Caco-2 (cell line): ENCODE results near the gene CHMP4A. TPM values are rescaled to one million over a fixed set of nuclear protein-coding genes. Genes with fewer than 3 reads are reported as not detected.

Source experiments
- BruUV-seq: library from RNA; stranded (reverse); fragments of 400-500 nt; replicated peaks from 2 replicates; lab custom pipeline; 2021; lab: Mats Ljungman, UMichigan
- CTCF ChIA-PET: fragments of 300-600 bp; sonication (Branson Sonifier 250); formaldehyde crosslinking; loops from one replicate; lab custom pipeline; 2022; ENCODE audit warnings: antibody characterized with exemption; lab: Charles Lee
- POLR2A ChIA-PET: fragments of 300-600 bp; sonication (Branson Sonifier 250); formaldehyde crosslinking; loops from one replicate; lab custom pipeline; 2022; ENCODE audit warnings: antibody characterized with exemption; lab: Charles Lee
- DNase-seq, 2 experiments: peaks; one replicate each; pipeline versions ENCODE4 v3.0.0 to v3.0.0-alpha.2; 2020 to 2022
- H3K27me3 ChIP-seq: replicated peaks from 2 replicates; pipeline ENCODE4 v1.6.0; 2011; ENCODE audit warnings: low read length; ENCODE audit not compliant: control insufficient read depth, insufficient read depth
- H3K36me3 ChIP-seq: 2 replicates; pipeline ENCODE4 v1.5.1; 2011; ENCODE audit warnings: low read length; ENCODE audit not compliant: control insufficient read depth, insufficient read depth
- H3K4me1 ChIP-seq: fragments of 250-450 bp; sonication (Bioruptor Pico); 2 replicates; pipeline ENCODE4 v1.5.1; 2020; ENCODE audit warnings: mild to moderate bottlenecking
- H3K4me3 ChIP-seq: 2 replicates; pipeline ENCODE4 v1.5.1; 2011; ENCODE audit warnings: low read depth, mild to moderate bottlenecking, control low read depth, low read length
- H3K9me3 ChIP-seq: fragments of 250-450 bp; sonication (Bioruptor Pico); 2 replicates; pipeline ENCODE4 v1.5.1; 2020; ENCODE audit warnings: mild to moderate bottlenecking, moderate library complexity
- H3K27ac Mint-ChIP-seq: one replicate; pipeline ENCODE4 v1.8.0; 2022; ENCODE audit warnings: mixed read lengths; ENCODE audit not compliant: unreplicated experiment
- H3K27me3 Mint-ChIP-seq: one replicate; pipeline ENCODE4 v1.8.0; 2022; ENCODE audit warnings: mixed read lengths; ENCODE audit not compliant: insufficient read depth, unreplicated experiment
- H3K36me3 Mint-ChIP-seq: one replicate; pipeline ENCODE4 v1.8.0; 2022; ENCODE audit warnings: mild to moderate bottlenecking, mixed read lengths; ENCODE audit not compliant: insufficient read depth, unreplicated experiment
- H3K4me1 Mint-ChIP-seq: one replicate; pipeline ENCODE4 v1.8.0; 2022; ENCODE audit warnings: low read depth, mixed read lengths; ENCODE audit not compliant: unreplicated experiment
- H3K4me3 Mint-ChIP-seq: one replicate; pipeline ENCODE4 v1.8.0; 2022; ENCODE audit warnings: mild to moderate bottlenecking, moderate library complexity, mixed read lengths; ENCODE audit not compliant: unreplicated experiment
- H3K9me3 Mint-ChIP-seq: one replicate; pipeline ENCODE4 v1.8.0; 2022; ENCODE audit warnings: mixed read lengths; ENCODE audit not compliant: unreplicated experiment
- CTCF ChIP-seq, 2 experiments: fragments of 200-600 bp in 1 of 2; IDR thresholded peaks; 1 replicate in 1 of 2; 2 replicates in 1 of 2; pipeline versions ENCODE4 v1.5.1 to v1.8.0; 2011 to 2022; ENCODE audit warnings: antibody characterized with exemption in 1 of 2, control low read depth in 1 of 2, inconsistent platforms in 1 of 2, low read depth in 1 of 2, low read length in 1 of 2, mild to moderate bottlenecking in 1 of 2, moderate library complexity in 1 of 2; ENCODE audit not compliant: insufficient read depth in 1 of 2, severe bottlenecking in 1 of 2, unreplicated experiment in 1 of 2
- intact Hi-C: fragments of 100-400 bp; cut with micrococcal nuclease; formaldehyde crosslinking; loops from one replicate; pipeline ENCODE4 v1.10.0; 2022; ENCODE audit not compliant: unreplicated experiment
- total RNA-seq: library from RNA; stranded (reverse); gene quantifications from 2 replicates; pipeline ENCODE4 v1.2.3, GENCODE V29; 2022

CHMP4A gene
- total RNA-seq, 1 experiment from 2014 or later, result 57.7 TPM

DNA sequence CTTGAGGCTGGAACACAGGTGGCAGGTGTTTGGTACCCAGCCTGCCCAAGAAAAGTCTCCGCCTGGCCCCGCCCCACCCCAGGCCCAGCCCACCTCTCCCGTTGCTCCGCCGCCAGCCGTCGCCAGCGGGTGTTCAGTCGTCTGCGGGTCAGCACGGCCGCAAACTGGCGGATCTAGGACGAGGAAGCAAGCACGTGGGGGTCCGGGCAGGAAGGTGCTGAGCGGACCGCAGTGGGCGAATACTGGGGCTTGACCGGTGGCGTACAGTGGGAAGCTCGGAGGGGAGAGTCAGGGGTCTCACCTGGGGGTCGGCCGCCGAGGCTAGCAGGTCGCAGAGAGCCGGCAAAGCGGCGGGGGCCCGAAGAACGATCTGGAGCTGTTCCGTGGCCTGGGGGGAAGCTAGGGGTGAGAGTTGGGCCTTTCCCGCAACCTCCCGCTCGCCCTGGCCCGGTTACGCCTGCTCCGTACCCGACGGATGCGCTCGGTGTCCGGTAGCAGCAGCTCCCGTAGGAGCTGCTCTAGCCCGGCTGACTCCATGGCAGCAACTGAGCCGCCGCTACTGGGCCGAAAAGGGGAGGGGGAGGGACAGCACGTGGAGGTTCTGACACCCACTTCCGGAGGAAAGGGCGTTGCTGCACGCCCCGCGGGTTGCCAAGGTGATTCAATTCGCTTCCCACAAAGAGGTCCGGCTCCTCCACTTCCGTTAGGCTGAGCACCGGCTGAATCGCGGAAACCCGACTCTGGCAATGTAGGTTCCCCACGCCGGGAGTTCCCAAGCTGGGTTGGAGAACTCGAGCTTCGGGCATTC is 24.8 kb downstream of the CHMP4A start, which contains the start of gene IPO4:
TSS of gene IPO4 (minus strand) at position 566 of the 808 bp plus-strand sequence. CDS start at position 537, 29 bp downstream.
- intact Hi-C loops, result loop anchor here (1.0 to 2.0 kb wide), 3 partner anchors 27 to 74 kb away; partner anchors contain the start of genes DCAF11, IRF9, NRL and PSME2
- peak within 1 kb of the TSS; percentile 92 for H3K4me3 Mint-ChIP-seq
- POLR2A ChIA-PET, result interaction anchor here (1.0 to 1.6 kb wide), 6 partner anchors 42 to 253 kb away, joined by 4 to 6 read pairs (median 5); partner anchors contain the start of genes DCAF11, EMC9, NRL and PCK2

DNA sequence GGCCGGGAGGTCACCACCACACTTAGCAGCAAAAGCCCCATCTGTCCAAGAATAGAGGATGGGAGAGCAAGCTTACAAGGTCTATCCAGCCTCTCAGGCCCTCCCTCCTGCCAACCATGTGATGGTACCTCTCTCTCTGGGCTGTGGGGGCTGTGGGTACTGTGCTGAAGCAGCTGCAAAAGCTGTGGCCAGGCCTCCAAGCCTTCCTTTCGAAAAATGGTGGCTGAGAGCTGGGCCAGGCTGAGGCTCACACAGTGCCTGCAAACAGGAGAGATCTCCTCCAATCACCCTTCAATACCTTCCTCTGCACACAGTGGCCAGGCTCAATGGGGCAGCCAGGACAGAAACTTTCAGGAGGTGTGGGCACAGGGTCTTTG is 25.8 kb downstream of the CHMP4A start:
- no peak for TF ChIP-seq CTCF (IDR thresholded peaks at IDR 0.05; ENCODE audit: insufficient read depth in 1 of 2, low read depth in 1 of 2, low read length in 1 of 2, severe bottlenecking in 1 of 2, unreplicated experiment in 1 of 2)
- H3K9me3 ChIP-seq, result no peaks in the 10 kb centered on the region
- CTCF ChIA-PET, result interaction anchor here (0.6 kb wide), 1 partner anchor 26 kb away, joined by 3 read pairs; the partner anchor contains the start of gene IRF9
- Mint-ChIP-seq H3K27me3 (no peaks in the 10 kb centered on the region), H3K36me3 (peaks cover 69% of the 10 kb centered on the region), H3K27ac (no peak overlapping the region), H3K9me3 (no peaks in the 10 kb centered on the region), H3K4me3 (peak overlapping the region; percentile 92), H3K4me1 (peaks cover 14% of the 10 kb centered on the region)
- no peaks in the 10 kb centered on the region for H3K27me3 ChIP-seq
- no peak for DNase-seq
- no TSS peak for BruUV-seq
- POLR2A ChIA-PET, result no interaction called here
- H3K4me1 ChIP-seq, result no peaks in the 10 kb centered on the region
- intact Hi-C loops, result no loop called here
- peaks cover 3% of the 10 kb centered on the region for H3K36me3 ChIP-seq
- H3K4me3 ChIP-seq, result peak overlapping the region; percentile 63

More for the DNA sequence above, 24.8 kb downstream of the CHMP4A start, which contains the start of gene IPO4:
- H3K27me3 Mint-ChIP-seq, result no peaks in the 10 kb centered on the region
- peak; percentile 96 to 98 for DNase-seq
- BruUV-seq, result no TSS peak
- no peaks in the 10 kb centered on the region for H3K4me1 ChIP-seq
- H3K36me3 ChIP-seq, result peaks cover 3% of the 10 kb centered on the region
- no peak for TF ChIP-seq CTCF (IDR thresholded peaks at IDR 0.05; ENCODE audit: insufficient read depth in 1 of 2, low read depth in 1 of 2, low read length in 1 of 2, severe bottlenecking in 1 of 2, unreplicated experiment in 1 of 2)
- H3K27me3 ChIP-seq, result no peaks in the 10 kb centered on the region
- peaks cover 14% of the 10 kb centered on the region for H3K4me1 Mint-ChIP-seq
- peak within 1 kb of the TSS; percentile 63 for H3K4me3 ChIP-seq
- H3K9me3 Mint-ChIP-seq, result no peaks in the 10 kb centered on the region
- H3K36me3 Mint-ChIP-seq, result peaks cover 66% of the 10 kb centered on the region
- peak within 1 kb of the TSS; percentile 94 for H3K27ac Mint-ChIP-seq
- no peaks in the 10 kb centered on the region for H3K9me3 ChIP-seq
- CTCF ChIA-PET, result interaction anchor here (0.5 kb wide), 1 partner anchor 86 kb away, joined by 9 read pairs; no protein-coding TSS in a partner anchor

DNA sequence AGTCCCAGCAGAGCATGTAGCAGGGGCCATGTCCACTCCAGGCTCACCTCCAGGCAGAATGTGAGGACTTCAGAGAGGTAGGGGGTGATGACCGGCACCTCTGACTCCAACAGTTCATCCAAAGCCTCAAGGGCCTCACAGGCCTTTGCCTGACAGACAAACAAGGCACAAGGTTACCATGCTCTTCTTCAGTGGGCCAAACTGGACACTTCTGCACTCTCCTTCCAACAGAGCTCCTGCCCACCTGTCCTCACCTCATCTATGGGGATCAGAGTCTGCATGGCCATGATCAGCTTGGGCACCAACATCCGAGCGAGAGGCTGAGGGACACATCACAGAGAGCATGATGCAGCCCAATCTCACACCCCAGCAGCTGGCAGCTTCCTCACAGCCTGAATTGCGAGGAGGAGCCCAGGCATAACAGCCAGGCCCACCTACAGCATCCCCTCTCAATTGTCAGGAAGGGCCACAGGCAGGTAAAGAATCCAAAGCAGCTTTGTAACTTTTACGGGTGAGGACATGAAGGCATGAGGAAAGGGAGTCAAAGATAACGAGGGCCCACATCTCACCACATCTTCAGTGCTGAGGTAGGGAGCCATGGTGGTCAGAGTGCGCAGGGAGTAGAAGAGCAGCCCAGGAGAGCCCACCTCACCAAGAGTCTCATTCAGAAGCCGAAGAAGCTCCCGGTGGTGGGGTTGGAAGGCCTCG is 26.3 kb downstream of the CHMP4A start:
- Mint-ChIP-seq H3K4me1 (peaks cover 14% of the 10 kb centered on the region), H3K27me3 (no peaks in the 10 kb centered on the region), H3K4me3 (peak overlapping the region; percentile 92), H3K27ac (no peak overlapping the region), H3K36me3 (peaks cover 68% of the 10 kb centered on the region), H3K9me3 (no peaks in the 10 kb centered on the region)
- Histone ChIP-seq H3K36me3 (peaks cover 3% of the 10 kb centered on the region), H3K27me3 (no peaks in the 10 kb centered on the region), H3K4me1 (no peaks in the 10 kb centered on the region), H3K4me3 (no peak overlapping the region), H3K9me3 (no peaks in the 10 kb centered on the region)
- no peak for DNase-seq
- BruUV-seq, result no TSS peak
- no peak for TF ChIP-seq CTCF (IDR thresholded peaks at IDR 0.05; ENCODE audit: insufficient read depth in 1 of 2, low read depth in 1 of 2, low read length in 1 of 2, severe bottlenecking in 1 of 2, unreplicated experiment in 1 of 2)
- ChIA-PET POLR2A (no interaction called here), CTCF (interaction anchor here (0.6 kb wide), 1 partner anchor 26 kb away, joined by 3 read pairs; the partner anchor contains the start of gene IRF9)
- intact Hi-C loops, result no loop called here
